H9 (cell line): Measurements from ENCODE around the gene APP. TPM values are rescaled to one million over a fixed set of nuclear protein-coding genes. Genes with fewer than 3 reads are reported as not detected.

Experiments
- DNase-seq: peaks from one replicate; pipeline ENCODE4 v3.0.0-alpha.2; 2017
- H2AFZ ChIP-seq: one replicate; pipeline ENCODE4 v1.6.1; 2013; ENCODE audit warnings: mild to moderate bottlenecking, low read length, control low read depth, moderate library complexity
- H2AK5ac ChIP-seq: 2 replicates; pipeline ENCODE4 v1.6.1; 2013; ENCODE audit warnings: low read length, control low read depth, mixed read lengths; ENCODE audit not compliant: insufficient read length
- H2BK120ac ChIP-seq: one replicate; pipeline ENCODE4 v1.6.1; 2013; ENCODE audit warnings: low read depth, mild to moderate bottlenecking, low read length, control low read depth, inconsistent platforms; ENCODE audit not compliant: poor library complexity, severe bottlenecking
- H2BK12ac ChIP-seq: 2 replicates; pipeline ENCODE4 v1.6.1; 2013; ENCODE audit warnings: low read length, control low read depth, mixed read lengths, low read depth; ENCODE audit not compliant: insufficient read length
- H2BK15ac ChIP-seq: 2 replicates; pipeline ENCODE4 v1.6.1; 2013; ENCODE audit warnings: low read depth, low read length, control low read depth
- H2BK20ac ChIP-seq: one replicate; pipeline ENCODE4 v1.6.1; 2013; ENCODE audit warnings: low read depth, mild to moderate bottlenecking, low read length, control low read depth, inconsistent platforms; ENCODE audit not compliant: poor library complexity, severe bottlenecking
- H2BK5ac ChIP-seq: 2 replicates; pipeline ENCODE4 v1.6.1; 2013; ENCODE audit warnings: low read length, control low read depth, mixed read lengths; ENCODE audit not compliant: insufficient read length
- H3K14ac ChIP-seq: 2 replicates; pipeline ENCODE4 v1.6.1; 2013; ENCODE audit warnings: low read length, control low read depth; ENCODE audit not compliant: insufficient read depth
- H3K18ac ChIP-seq: 2 replicates; pipeline ENCODE4 v1.6.1; 2013; ENCODE audit warnings: low read depth, mild to moderate bottlenecking, mixed read lengths, low read length, control low read depth; ENCODE audit not compliant: insufficient read length
- H3K23ac ChIP-seq: 2 replicates; pipeline ENCODE4 v1.6.1; 2013; ENCODE audit warnings: low read length, control low read depth, mixed read lengths, low read depth; ENCODE audit not compliant: insufficient read length
- H3K23me2 ChIP-seq: 2 replicates; pipeline ENCODE4 v1.6.1; 2013; ENCODE audit warnings: low read depth, mild to moderate bottlenecking, mixed read lengths, low read length, control low read depth; ENCODE audit not compliant: insufficient read length, poor library complexity, severe bottlenecking
- H3K27ac ChIP-seq: 2 replicates; pipeline ENCODE4 v1.5.1; 2013; ENCODE audit warnings: low read length, control low read depth, mixed read lengths, low read depth; ENCODE audit not compliant: insufficient read length
- H3K27me3 ChIP-seq: 2 replicates; pipeline ENCODE4 v1.6.1; 2013; ENCODE audit warnings: low read length, control low read depth, inconsistent platforms; ENCODE audit not compliant: insufficient read depth
- H3K4ac ChIP-seq: 2 replicates; pipeline ENCODE4 v1.6.1; 2013; ENCODE audit warnings: low read depth, mild to moderate bottlenecking, control low read depth, inconsistent platforms, low read length, moderate library complexity
- H3K4me1 ChIP-seq: 2 replicates; pipeline ENCODE4 v1.6.1; 2013; ENCODE audit warnings: low read length, control low read depth, inconsistent platforms; ENCODE audit not compliant: insufficient read depth
- H3K4me2 ChIP-seq: 2 replicates; pipeline ENCODE4 v1.6.1; 2013; ENCODE audit warnings: low read length, control low read depth, mixed read lengths; ENCODE audit not compliant: insufficient read length, insufficient read depth
- H3K56ac ChIP-seq: 2 replicates; pipeline ENCODE4 v1.6.1; 2013; ENCODE audit warnings: low read depth, mild to moderate bottlenecking, mixed read lengths, low read length, control low read depth; ENCODE audit not compliant: insufficient read length
- H3K79me1 ChIP-seq: 2 replicates; pipeline ENCODE4 v1.6.1; 2013; ENCODE audit warnings: low read depth, mild to moderate bottlenecking, moderate library complexity, low read length, control low read depth, inconsistent platforms; ENCODE audit not compliant: insufficient read depth, poor library complexity, severe bottlenecking
- H3K79me2 ChIP-seq: 2 replicates; pipeline ENCODE4 v1.6.1; 2013; ENCODE audit warnings: low read length, control low read depth, inconsistent platforms; ENCODE audit not compliant: insufficient read depth
- H3K9ac ChIP-seq: 2 replicates; pipeline ENCODE4 v1.6.1; 2013; ENCODE audit warnings: low read length, control low read depth, mixed read lengths; ENCODE audit not compliant: insufficient read length; ENCODE audit errors: extremely low read depth
- H3K9me3 ChIP-seq: one replicate; pipeline ENCODE4 v1.6.1; 2013; ENCODE audit warnings: low read depth, low read length, inconsistent platforms; ENCODE audit not compliant: control insufficient read depth
- H3T11ph ChIP-seq: one replicate; pipeline ENCODE4 v1.6.1; 2013; ENCODE audit warnings: mild to moderate bottlenecking, low read length, control low read depth, inconsistent platforms
- H4K20me1 ChIP-seq: one replicate; pipeline ENCODE4 v1.6.1; 2013; ENCODE audit not compliant: control insufficient read depth, insufficient read length, insufficient read depth
- H4K5ac ChIP-seq: 2 replicates; pipeline ENCODE4 v1.6.1; 2013; ENCODE audit warnings: low read depth, mild to moderate bottlenecking, mixed read lengths, low read length, control low read depth; ENCODE audit not compliant: insufficient read length
- H4K8ac ChIP-seq: replicated peaks from 2 replicates; pipeline ENCODE4 v1.6.1; 2013; ENCODE audit warnings: low read length, control low read depth, mixed read lengths, low read depth; ENCODE audit not compliant: insufficient read length
- H4K91ac ChIP-seq: 2 replicates; pipeline ENCODE4 v1.6.1; 2013; ENCODE audit warnings: low read depth, mild to moderate bottlenecking, moderate library complexity, mixed read lengths, low read length, control low read depth; ENCODE audit not compliant: insufficient read length
- H3K27ac Mint-ChIP-seq, 3 experiments: 2 replicates in 2 of 3; 3 replicates in 1 of 3; pipeline ENCODE4 v1.8.0; 2020 to 2021; ENCODE audit warnings: mixed read lengths in 3 of 3, mild to moderate bottlenecking in 1 of 3, moderate library complexity in 1 of 3
- H3K27me3 Mint-ChIP-seq: 2 replicates; pipeline ENCODE4 v1.8.0; 2021; ENCODE audit warnings: low read depth, mild to moderate bottlenecking, moderate library complexity, mixed read lengths
- H3K36me3 Mint-ChIP-seq, 3 experiments: 2 replicates in 2 of 3; 3 replicates in 1 of 3; pipeline ENCODE4 v1.8.0; 2020 to 2021; ENCODE audit warnings: low read depth in 3 of 3, mixed read lengths in 3 of 3; ENCODE audit not compliant: insufficient read depth in 1 of 3
- H3K4me1 Mint-ChIP-seq, 2 experiments: 2 replicates each; pipeline ENCODE4 v1.8.0; 2020; ENCODE audit warnings: mixed read lengths in 2 of 2
- H3K4me3 Mint-ChIP-seq, 2 experiments: 2 replicates in 1 of 2; 3 replicates in 1 of 2; pipeline ENCODE4 v1.8.0; 2020 to 2021; ENCODE audit warnings: mild to moderate bottlenecking in 2 of 2, mixed read lengths in 2 of 2, moderate library complexity in 1 of 2
- H3K9me3 Mint-ChIP-seq, 2 experiments: 2 replicates in 1 of 2; 3 replicates in 1 of 2; pipeline ENCODE4 v1.8.0; 2020; ENCODE audit warnings: mild to moderate bottlenecking in 2 of 2, mixed read lengths in 2 of 2, moderate library complexity in 1 of 2
- WGBS: extraction: QIAGEN DNeasy Blood & Tissue Kit; methylation state at CpG from one replicate; pipeline ENCODE4 v1.1.7; 2013; ENCODE audit warnings: missing lambda C conversion rate, low lambda C conversion rate, mixed read lengths; ENCODE audit not compliant: insufficient read length; ENCODE audit errors: extremely low coverage; 5-methylcytosine and 5-hydroxymethylcytosine counted together
- total RNA-seq: library from RNA; stranded (reverse); gene quantifications from 2 replicates; pipeline ENCODE4 v1.2.1, GENCODE V29; 2021
- TF ChIP-seq, protein P1 (sequence below): fragments of 200-600 bp; sonication (generic); conservative IDR thresholded peaks from 3 replicates; pipeline ENCODE4 v1.8.0; 2021; ENCODE audit warnings: antibody characterized with exemption, mild to moderate bottlenecking

APP gene
- total RNA-seq, 1 experiment from 2014 or later, result 380 TPM

DNA sequence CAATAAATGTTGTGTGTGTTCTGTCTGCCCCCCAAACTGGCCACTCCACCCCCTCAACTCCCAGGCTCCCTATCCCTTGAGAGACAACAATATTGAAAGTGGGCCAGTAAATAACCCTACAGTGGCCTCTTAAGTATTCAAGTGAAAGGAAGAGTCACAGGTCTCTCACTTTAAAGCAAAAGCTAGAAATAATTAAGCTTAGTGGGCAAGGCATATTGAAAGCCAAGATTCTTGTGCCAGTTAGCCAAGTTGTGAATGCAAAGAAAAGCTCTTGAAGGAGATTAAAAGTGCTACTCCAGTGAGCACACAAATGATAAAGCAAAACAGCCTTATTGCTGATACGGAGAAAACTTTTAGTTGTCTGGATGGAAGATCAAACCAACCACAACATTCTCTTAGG lies 277.4 kb downstream of the APP start:
- H2BK15ac ChIP-seq, result no peak overlapping the region
- no peak overlapping the region for H2BK20ac ChIP-seq
- Mint-ChIP-seq H3K4me1 (no peaks in the 10 kb centered on the region), H3K9me3 (no peaks in the 10 kb centered on the region; a peak in 2 of 5 replicates), H3K27ac (peak overlapping the region in 1 of 3 experiments; percentile 57; a peak in 3 of 7 replicates), H3K27me3 (no peaks in the 10 kb centered on the region), H3K36me3 (peaks cover 49 to 78% (median 59%) of the 10 kb centered on the region in 3 experiments), H3K4me3 (no peak overlapping the region)
- H3K14ac ChIP-seq, result no peak overlapping the region
- no CpG with 5 or more reads among the region's 1 CpG for WGBS
- no peak overlapping the region for H3K9ac ChIP-seq
- no peak overlapping the region for H3K56ac ChIP-seq
- no peak overlapping the region for H2BK5ac ChIP-seq
- H4K91ac ChIP-seq, result no peak overlapping the region
- H3K23ac ChIP-seq, result no peak overlapping the region
- H2BK120ac ChIP-seq, result no peak overlapping the region
- no peak overlapping the region for H2AFZ ChIP-seq
- H3K79me1 ChIP-seq, result no peaks in the 10 kb centered on the region
- DNase-seq, result no peak
- H4K5ac ChIP-seq, result no peak overlapping the region
- no peaks in the 10 kb centered on the region for H3K27me3 ChIP-seq
- H3K23me2 ChIP-seq, result no peaks in the 10 kb centered on the region
- no peak overlapping the region for H4K8ac ChIP-seq
- H3T11ph ChIP-seq, result no peak overlapping the region
- H3K4me1 ChIP-seq, result no peaks in the 10 kb centered on the region
- TF ChIP-seq, protein P1, sequence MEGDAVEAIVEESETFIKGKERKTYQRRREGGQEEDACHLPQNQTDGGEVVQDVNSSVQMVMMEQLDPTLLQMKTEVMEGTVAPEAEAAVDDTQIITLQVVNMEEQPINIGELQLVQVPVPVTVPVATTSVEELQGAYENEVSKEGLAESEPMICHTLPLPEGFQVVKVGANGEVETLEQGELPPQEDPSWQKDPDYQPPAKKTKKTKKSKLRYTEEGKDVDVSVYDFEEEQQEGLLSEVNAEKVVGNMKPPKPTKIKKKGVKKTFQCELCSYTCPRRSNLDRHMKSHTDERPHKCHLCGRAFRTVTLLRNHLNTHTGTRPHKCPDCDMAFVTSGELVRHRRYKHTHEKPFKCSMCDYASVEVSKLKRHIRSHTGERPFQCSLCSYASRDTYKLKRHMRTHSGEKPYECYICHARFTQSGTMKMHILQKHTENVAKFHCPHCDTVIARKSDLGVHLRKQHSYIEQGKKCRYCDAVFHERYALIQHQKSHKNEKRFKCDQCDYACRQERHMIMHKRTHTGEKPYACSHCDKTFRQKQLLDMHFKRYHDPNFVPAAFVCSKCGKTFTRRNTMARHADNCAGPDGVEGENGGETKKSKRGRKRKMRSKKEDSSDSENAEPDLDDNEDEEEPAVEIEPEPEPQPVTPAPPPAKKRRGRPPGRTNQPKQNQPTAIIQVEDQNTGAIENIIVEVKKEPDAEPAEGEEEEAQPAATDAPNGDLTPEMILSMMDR, result no peak
- H3K4me2 ChIP-seq, result no peak overlapping the region
- no peak overlapping the region for H3K4ac ChIP-seq
- H2BK12ac ChIP-seq, result no peak overlapping the region
- no peak overlapping the region for H2AK5ac ChIP-seq
- no peak overlapping the region for H3K27ac ChIP-seq
- no peaks in the 10 kb centered on the region for H3K9me3 ChIP-seq
- no peaks in the 10 kb centered on the region for H3K79me2 ChIP-seq
- no peak overlapping the region for H3K18ac ChIP-seq
- H4K20me1 ChIP-seq, result no peaks in the 10 kb centered on the region
